ENCODE results near the gene MCM9.

MCM9 gene

DNA sequence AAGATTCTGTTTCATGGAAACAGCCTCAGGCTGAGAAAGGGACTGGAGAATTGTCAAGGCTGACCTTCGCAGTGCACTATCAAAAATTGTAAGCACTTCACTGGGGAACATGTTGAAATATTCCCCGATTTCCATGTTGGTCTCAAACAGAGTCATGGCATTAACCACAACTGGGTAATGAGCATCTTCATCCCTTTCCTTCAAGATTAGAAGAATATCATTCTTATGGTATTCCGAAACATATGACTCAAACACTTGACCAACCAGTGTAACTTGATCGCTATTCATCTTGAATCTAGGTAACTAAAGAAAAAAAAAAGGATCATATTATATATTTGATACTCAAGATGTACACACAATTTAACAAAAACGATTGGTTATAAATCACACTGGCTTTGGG lies 3.5 kb downstream of the MCM9 start:
- no peak for DNase-seq

DNA sequence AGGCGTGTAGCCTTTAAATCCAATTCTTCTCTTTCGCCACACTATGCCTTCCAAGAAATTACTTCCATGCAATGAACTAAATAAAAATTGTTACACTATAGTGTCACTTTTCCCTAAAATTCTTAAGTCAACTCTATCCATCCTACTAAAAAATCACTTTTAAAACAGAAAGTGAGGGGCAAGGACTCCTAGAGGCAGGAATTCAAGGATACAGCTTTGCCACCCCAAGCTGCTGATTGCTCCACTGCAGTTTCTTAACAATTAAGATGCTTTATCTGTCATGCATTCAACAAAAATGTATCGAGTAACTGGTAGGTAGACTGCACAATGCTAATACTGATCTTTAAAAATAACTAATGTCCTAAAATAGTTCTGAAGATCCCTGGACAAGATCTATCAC lies 4.3 kb downstream of the MCM9 start:
- DNase-seq, result no peak

DNA sequence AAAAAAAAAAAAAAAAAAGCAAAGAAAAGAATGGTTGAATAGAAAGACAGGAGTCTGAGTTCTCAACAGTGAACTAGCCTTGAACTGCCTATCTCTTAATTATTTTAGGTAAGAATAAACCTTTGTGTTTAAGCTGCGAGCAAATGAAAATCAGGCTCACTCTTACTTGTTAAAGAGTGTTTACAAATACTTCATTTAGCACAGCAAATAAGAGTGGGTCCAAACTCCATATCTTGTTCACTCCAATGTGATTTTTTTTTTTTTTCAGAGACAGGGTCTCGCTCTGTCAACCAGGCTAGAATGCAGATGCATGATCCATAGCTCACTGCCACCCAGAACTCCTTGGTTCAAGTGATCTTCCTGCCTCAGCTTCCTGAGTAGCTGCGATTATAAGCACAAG lies 11.9 kb downstream of the MCM9 start:
- DNase-seq, result no peak

DNA sequence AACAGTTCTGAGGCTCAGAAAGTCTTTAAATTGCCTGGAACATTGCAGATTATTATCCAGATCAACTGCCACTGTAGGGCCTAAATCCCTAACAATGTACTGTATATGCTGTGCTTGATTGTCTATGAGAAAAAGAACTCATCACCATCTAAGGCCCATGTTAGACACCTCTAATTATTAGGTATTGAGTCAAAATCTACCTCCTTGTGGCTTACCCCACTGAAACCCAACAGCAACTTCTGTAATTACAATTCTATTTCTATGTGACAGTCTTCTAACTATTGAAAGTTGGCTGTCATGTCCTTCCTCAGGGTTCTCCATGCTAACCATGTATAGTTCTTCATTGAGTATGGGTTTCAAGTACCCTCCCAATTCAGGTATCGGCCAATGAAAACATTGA lies 13.9 kb downstream of the MCM9 start:
- DNase-seq, result no peak

DNA sequence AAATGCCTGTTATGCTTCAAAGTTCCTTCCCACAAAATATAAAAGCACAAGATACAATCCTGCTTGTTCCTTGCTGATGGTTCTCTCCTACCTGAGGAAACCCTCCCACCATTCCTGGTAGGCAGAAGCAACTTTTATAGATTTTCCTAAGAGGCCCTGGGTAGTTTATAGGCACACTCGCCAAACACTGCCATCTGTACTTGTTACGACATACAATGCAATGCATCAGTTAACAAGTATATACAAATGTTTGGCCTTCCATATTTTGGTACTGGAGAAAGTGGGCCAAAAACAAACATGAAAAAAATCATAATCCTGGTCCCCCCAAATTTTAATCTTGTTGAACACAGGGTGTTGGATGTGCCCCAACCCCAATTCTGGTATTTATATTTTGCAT lies 16.6 kb downstream of the MCM9 start:
- no peak for DNase-seq

DNA sequence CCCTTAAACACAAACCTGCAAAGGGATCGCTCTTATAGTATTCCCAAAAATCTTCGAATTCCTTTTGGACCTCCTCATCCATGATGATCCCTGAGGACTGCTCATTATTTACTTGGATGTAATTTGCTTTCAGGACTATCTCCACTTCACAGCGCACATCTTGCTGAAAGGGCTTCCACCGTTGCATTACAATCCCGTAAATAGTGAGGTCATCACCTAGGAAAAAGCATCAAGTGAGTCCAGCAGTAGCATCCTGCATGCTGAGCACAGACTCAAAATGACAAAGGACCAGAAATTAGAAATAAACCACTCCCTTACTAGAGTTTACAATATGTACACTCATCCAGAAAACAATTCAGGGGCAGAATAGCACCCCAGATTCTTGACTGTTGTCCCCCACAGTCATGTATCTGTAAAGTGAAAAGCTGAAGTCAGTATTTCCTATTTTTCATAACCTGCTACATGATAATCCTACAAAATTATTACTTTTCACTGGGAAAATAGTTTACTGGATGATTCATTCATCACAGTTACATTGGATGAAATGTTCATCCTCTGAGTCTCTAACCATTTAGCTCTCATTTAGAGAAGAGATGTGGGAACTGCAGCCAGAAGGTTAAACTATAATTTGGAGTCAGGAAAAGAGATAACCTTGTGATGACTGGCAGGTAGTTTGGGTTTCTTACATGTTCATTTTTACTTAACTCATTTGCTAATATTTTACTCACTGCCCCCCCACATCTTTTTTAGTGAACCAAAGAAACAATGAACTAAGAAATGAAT lies 17.2 kb downstream of the MCM9 start:
- DNase-seq, result no peak

DNA sequence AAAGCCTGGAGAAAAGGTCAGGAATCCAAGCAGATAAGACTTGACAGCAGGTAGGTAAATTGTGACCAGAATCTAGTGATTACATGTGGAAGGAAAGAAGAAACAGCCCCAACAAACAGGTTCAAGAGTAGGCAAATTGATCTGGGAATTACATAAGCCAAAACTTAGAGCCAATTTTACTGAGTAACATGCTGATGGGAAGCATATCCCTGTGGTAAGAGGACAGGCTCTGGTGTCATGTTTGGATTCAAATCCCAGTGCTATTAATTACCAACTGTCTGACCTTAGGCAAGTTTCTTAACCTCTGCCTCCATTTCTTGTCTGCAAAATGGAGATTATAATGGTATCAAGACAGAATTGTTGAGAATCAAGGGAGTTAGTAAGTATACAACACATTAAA lies 20.4 kb downstream of the MCM9 start:
- DNase-seq, result no peak

DNA sequence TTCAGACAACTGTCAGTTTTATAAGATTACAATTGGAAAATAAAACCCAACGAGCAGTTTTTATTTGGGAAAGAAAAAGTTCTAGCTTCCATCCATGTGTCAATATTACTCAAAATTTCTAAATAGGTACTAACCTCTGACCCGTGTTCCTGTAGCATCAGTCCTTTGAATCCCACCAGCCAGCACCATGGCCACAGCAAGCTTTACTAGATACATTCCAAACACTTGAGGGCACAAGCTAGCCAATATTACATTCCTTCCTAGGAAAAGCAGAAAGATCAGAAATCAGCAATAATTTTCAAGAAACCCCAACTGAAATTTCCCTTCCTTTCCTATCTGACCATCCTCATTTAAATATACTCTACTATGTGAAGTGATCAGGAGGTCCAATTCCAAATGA lies 21.8 kb downstream of the MCM9 start:
- DNase-seq, result no peak

DNA sequence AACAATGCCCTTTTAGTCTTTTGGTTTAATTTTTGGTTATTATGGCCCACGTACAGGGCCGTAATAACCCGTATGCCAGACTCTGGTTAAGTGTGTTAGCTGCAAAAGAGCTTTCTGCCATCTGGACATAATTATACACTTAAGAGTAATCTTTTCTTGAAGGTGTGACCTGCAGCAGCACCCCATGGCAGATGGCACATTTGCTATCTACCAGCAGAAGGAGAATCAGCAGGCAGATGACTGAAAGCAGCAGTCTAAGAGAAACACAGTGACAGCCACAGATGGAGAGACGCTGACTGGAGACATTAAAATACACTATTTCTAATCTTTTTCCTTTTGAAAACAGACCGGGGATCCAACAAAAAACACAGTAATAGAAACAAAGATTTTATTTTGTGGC lies 22.3 kb downstream of the MCM9 start:
- no peak for DNase-seq

DNA sequence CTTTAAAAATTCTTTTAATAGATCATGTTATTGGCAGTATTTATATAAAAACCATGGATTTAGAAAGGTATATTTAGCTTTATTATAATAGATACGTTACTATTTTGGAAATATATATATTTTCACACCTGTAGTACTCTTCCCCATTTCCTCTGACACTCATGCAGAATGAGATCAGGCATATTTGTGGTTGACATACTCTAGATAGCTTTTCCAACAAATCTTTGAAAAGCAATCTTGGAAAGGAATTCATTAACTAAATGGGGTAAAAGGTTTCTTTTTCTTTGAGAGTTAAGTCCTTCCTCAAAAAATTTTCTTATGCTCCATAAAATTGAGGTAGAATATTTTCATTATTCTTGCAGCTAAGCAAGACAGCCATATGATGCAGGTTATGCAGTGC lies 26.5 kb downstream of the MCM9 start:
- no peak for DNase-seq

DNA sequence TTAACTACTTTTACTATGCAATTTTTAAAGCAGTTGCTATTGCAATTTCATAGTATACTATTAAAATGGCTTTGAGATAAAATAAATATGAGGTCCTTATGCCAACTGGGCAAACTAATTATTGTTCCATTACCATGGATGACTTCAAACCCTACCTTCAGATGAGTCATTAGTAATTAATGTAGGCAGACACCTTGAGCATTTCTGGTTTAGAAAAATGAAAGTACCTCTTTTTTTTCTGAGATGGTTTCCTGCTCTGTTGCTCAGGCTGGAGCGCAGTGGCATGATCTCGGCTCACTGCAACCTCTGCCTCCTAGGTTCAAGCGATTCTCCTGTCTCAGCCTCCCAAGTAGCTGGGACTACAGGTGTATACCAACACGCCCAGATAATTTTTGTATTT lies 29.1 kb downstream of the MCM9 start:
- DNase-seq, result no peak

DNA sequence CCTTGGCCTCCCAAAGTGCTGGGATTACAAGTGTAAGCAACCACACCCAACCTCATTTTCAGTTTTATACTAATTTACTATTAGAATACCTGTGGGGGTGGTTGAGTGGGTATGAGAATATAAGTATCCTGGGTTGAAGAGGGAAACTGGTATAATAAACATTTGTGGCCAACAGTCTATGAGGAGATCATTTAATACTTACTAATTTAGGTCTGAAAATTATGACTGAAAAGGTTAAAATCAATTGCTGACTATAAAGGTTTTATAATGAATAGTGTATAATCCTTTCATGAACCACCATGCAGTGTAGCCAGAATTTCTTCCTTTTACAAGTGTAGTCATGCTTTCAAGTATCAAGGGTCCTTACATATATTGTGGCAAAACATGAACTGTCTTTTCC lies 29.9 kb downstream of the MCM9 start:
- no peak for DNase-seq

DNA sequence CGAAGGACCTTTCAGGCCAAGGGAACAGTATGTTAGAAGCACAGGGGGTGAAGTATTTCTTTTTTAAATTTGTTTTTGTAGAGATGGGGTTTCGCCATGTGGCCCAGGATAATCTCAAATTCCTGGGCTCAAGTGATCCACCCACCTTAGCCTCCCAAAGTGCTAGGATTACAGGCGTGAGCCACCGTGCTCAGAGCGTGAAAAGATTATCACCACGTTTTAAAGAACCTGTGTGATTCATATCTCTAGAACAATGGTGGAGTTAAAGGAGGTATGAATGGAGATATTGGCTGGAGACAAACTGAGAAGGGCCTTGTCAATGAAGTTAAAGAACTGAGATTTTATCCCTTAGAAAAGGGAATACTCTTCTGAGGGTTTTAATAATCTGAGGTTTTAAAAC lies 31.3 kb downstream of the MCM9 start:
- no peak for DNase-seq

DNA sequence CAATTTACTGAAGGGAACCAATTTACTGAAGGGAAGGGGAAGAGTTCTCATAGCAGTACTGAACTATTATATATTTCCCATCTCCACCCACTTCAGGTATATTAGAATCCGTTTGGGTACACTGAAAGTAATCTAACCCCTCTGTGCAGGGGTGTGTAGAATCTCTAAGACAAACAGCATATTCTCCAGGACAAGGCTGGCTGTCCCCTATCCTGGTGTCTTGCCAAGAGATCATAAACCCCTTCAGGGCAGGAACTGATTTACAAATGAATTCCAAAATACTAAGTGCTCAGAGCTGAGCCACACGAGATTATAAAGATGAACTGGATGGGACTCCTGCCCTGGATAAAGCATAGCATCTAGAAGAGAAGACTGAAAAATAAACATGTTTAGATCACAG lies 31.8 kb downstream of the MCM9 start:
- no peak for DNase-seq

DNA sequence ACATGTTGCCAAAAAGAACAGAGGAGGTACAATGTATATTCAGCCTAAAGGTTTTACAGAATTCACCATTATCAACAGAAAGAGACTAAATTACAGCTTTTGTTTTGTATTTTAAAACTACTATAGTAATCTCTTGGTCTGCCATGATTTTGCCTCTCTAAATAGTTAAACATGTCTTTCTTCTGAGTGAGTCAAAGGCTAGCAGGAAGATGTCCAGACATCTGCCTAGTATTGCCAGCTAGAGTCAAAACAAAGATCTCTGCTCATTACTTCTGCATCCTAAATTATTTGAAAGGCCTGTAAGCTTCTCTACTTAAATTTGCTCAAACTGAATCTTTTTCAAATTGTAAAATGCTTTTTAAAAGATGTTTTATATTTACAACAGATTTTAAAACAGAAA lies 32.2 kb downstream of the MCM9 start:
- DNase-seq, result no peak

DNA sequence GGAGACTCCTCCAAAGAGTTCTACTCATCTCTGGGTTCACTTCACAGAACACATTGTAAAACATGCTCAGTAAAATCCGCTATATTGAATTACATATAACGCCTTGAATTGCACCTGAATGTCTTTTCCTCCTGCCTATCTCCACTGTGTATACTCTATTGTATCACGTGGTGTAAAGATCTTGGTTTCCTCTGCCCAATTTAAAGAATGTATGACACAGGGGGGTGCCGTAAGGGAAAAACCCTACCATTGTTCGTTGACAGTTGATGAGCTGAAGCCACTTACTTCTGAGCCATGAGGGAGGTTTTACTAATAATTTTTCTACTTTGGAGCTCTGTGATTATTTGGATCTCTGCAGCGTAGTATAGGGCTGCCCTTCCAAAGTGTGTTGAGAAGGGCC lies 35.0 kb downstream of the MCM9 start:
- no peak for DNase-seq

DNA sequence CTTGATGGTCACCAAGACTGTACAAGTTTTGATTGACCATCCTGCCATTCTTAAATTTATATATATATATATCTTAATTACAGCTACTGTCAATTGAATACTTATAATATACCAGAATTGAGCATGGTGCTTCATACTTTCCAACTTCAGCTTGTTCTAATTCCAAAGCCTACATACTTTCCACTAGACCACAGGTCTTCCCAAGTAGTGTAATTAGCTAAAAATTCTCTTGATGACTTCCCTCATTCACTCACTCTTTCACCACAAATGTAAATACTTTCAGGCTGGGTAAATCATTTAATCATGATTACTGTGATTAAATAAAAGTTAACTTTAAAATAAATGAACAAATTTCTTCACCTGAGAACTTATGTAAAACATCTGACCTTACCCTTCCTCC lies 37.6 kb downstream of the MCM9 start:
- DNase-seq, result no peak

DNA sequence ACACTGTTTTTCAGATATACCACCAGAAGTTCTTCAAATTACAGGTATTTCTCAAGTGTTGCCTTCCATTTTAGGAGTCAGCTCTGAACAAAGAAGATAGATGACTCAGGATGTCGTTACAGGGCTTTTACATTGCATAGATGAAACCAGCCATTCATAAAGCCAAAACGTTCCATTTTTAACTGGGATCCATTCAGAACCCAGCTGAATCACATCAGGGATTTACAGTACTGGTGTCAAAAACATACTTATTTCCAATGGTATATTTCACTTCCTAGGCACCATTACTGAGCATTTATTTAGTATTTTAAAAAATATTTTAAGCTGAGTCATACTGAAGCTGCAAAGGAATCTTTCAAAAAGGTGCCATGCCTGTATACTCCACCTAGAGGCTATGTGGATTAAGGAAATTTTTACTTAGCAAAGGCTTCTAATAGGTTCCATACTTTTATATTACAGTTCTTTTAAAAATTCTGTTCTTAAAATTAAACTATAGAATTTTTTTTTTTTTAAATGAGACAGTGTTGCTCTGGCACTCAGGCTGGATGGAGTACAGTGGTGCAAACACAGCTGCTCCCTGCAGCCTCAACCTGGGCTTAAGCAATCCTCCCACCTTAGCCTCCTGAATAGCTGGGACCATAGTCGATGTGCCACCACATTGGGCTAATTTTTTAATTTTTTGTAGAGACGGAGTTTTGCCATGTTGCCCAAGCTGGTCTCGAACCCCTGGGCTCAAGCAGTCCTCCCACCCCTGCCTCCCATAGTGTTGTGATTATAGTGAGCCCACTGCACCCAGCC lies 38.4 kb downstream of the MCM9 start:
- no peak for DNase-seq

DNA sequence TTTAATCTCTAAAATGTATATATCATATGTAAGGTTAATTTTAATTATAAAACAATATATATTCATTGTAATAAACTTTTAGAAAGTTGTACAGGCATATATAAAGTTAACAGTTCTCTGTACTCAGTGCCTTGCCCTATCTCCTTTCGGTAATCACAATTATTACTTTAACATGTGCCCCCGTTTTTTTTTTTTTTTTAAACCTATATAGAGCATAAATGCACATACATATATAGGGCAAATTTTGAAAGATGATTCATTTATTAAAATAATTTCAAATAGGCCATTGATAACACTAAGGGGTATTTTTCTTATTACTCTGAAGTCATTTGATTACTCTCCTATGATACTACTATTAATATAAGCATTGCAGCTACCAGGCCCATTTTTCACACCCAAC lies 39.1 kb downstream of the MCM9 start:
- no peak for DNase-seq

DNA sequence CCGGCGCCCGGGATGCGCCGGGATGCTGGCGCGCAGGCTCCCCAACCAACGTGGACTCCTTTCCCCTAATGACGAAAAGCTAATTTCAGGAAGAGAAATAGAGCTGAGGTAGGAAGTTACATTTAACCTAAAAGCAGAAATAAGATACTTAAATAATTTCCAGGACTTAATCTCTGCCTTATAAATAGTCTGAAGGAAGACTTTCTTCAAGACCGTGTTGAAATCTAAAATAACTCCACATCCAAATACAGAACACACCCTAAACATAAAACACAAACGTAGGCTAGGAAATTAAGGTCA lies 39.7 kb downstream of the MCM9 start:
- no peak for DNase-seq

DNA sequence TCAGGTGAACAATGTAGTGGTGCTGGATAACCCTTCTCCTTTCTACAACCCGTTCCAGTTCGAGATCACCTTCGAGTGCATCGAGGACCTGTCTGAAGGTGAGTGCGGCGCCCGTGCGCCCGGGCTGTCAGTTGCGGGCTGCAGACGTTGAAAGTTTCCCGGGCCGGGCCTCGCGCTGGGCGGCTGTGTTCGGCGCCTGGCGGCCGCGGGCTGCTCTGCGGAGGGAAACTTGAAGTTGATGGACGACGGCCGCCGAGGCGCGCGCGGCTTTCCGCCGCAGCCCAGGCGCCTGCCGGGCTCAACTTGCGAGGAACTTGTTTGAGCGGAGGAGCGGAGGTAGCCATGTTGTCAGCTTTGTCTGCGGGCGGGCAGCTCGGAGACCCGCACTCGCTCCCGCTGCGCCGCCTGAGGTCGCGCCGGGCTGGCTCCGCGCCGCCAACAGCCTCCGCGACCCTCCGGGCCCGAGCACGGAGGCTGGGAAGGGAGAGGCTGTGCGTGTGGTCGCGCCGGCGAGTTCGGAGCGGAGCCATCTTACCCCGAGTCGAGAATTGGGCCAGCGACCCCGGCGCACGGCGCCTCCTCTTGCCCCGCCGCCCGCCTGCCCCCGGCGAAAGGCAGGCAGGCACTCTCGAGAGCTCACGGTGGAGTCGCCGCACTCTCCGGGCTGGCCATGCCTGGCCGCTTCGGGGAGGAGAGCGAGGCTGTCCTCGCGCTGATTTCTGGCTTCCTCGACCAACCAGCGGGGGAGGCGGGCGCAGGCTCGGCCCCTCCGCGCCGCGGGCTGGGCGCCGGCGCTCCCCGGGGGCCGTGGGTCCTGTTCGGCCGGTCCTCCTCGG lies 40.3 kb downstream of the MCM9 start:
- DNase-seq, result peak; percentile 52

DNA sequence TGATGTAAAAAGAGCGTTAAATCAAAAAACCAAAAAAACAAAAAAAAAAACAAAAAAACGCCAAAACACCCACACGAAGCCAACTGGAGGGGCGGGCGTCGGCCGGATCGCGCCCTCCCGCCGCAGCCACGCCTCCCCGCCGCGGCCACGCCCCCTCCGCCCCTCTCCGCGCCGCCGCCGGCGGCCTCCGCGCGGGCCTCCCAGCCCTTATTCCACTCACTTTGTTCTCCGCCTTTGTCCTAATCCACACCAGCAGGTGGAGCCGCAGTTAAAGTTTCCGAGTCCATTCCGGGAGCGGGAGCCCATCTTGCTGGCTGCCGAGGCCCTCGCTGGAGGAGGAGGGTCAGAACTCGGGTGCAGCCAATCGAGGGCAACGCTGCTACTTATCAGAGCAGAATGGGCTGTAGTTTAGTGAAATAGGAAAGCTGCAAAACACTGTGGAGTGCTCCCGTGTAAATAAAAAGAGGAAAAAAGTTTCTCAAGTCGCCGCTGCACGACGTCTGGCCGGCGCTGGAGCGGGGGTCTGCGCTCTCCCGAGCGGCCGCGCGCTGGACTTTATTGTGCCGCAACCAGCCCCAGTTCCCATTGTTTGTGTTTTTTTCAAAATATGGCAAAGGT lies 41.0 kb downstream of the MCM9 start, which contains the start of gene ASF1A:
Gene ASF1A (plus strand): TSS at position 346 of the 618 bp plus-strand sequence. CDS start 262 bp downstream, at position 608.
- peak; percentile 92 for DNase-seq
